GM23248 (cell line): ENCODE data around the gene ZNF384. TPM values are rescaled to one million over a fixed set of nuclear protein-coding genes. Genes with fewer than 3 reads are reported as not detected.
A peak's percentile ranks its signal among the peaks of the same experiment; 100 is the strongest.

ENCODE experiments used
- DNase-seq: peaks from one replicate; pipeline ENCODE4 v3.0.0-alpha.2; 2015
- H2AFZ ChIP-seq: fragments of 200-600 bp; sonication (generic); 2 replicates; pipeline ENCODE4 v1.6.1; 2016; ENCODE audit warnings: antibody characterized with exemption
- H3F3A ChIP-seq: fragments of 200-600 bp; sonication (generic); 2 replicates; pipeline ENCODE4 v1.6.1; 2016; ENCODE audit warnings: mild to moderate bottlenecking, antibody characterized with exemption, mixed run types; ENCODE audit not compliant: insufficient read depth
- H3K27ac ChIP-seq: fragments of 200-600 bp; sonication (generic); 2 replicates; pipeline ENCODE4 v1.5.1; 2016; ENCODE audit warnings: mild to moderate bottlenecking
- H3K27me3 ChIP-seq: fragments of 200-600 bp; sonication (generic); replicated peaks from 2 replicates; pipeline ENCODE4 v1.6.1; 2016; ENCODE audit warnings: mild to moderate bottlenecking; ENCODE audit not compliant: insufficient read depth
- H3K36me3 ChIP-seq: fragments of 200-600 bp; sonication (generic); 2 replicates; pipeline ENCODE4 v1.6.1; 2016; ENCODE audit warnings: low read depth, mild to moderate bottlenecking
- H3K4me1 ChIP-seq: fragments of 200-600 bp; sonication (generic); 2 replicates; pipeline ENCODE4 v1.6.1; 2016; ENCODE audit warnings: mild to moderate bottlenecking; ENCODE audit not compliant: insufficient read depth
- H3K4me2 ChIP-seq: fragments of 200-600 bp; sonication (generic); one replicate; pipeline ENCODE4 v1.6.1; 2016; ENCODE audit warnings: mild to moderate bottlenecking; ENCODE audit not compliant: unreplicated experiment
- H3K4me3 ChIP-seq: fragments of 200-600 bp; sonication (generic); 2 replicates; pipeline ENCODE4 v1.5.1; 2016; ENCODE audit warnings: mild to moderate bottlenecking
- H3K79me2 ChIP-seq: fragments of 200-600 bp; sonication (generic); 2 replicates; pipeline ENCODE4 v1.6.1; 2016; ENCODE audit warnings: mild to moderate bottlenecking; ENCODE audit not compliant: insufficient read depth
- H3K9ac ChIP-seq: fragments of 200-600 bp; sonication (generic); 2 replicates; pipeline ENCODE4 v1.6.1; 2016; ENCODE audit warnings: mild to moderate bottlenecking
- H3K9me2 ChIP-seq: fragments of 200-600 bp; sonication (generic); 2 replicates; pipeline ENCODE4 v1.6.1; 2016; ENCODE audit warnings: mixed run types, mild to moderate bottlenecking, moderate library complexity; ENCODE audit not compliant: insufficient read depth
- H3K9me3 ChIP-seq: fragments of 200-600 bp; sonication (generic); one replicate; pipeline ENCODE4 v1.6.1; 2017; ENCODE audit warnings: low read depth
- H4K20me1 ChIP-seq: fragments of 200-600 bp; sonication (generic); 2 replicates; pipeline ENCODE4 v1.6.0; 2016; ENCODE audit not compliant: insufficient read depth
- EZH2 ChIP-seq: fragments of 200-600 bp; sonication (generic); IDR thresholded peaks from 2 replicates; pipeline ENCODE4 v1.6.1; 2018; ENCODE audit warnings: antibody characterized with exemption, mild to moderate bottlenecking; ENCODE audit not compliant: insufficient read depth, poor library complexity, severe bottlenecking
- EZH2phosphoT487 ChIP-seq: fragments of 200-600 bp; sonication (generic); IDR thresholded peaks from 2 replicates; pipeline ENCODE4 v1.6.1; 2018; ENCODE audit warnings: antibody characterized with exemption, moderate library complexity, mild to moderate bottlenecking, low read depth; ENCODE audit not compliant: insufficient read depth
- WGBS, 2 experiments: methylation state at CpG; one replicate each; pipeline ENCODE4 v1.1.6; 2015 to 2017; ENCODE audit warnings: low lambda C conversion rate in 2 of 2, low coverage in 1 of 2; ENCODE audit errors: missing lambda C conversion rate in 2 of 2; 5-methylcytosine and 5-hydroxymethylcytosine counted together
- in situ Hi-C: fragments of 300-500 bp; cut with MboI; formaldehyde crosslinking; loops from 2 replicates; pipeline ENCODE4 v1.15.0; 2020
- polyA plus RNA-seq: library from polyadenylated mRNA; unstranded; fragments of >200 nt; fragmentation: Nextera tagmentation; extraction: Ambion mirVana; gene quantifications from 2 replicates; pipeline ENCODE4 v1.2.1, GENCODE V29; 2016
- total RNA-seq: library from RNA; depleted of rRNA; stranded (reverse); fragments of >200 nt; shearing (Covaris generic); gene quantifications from 2 replicates; pipeline ENCODE4 v1.2.3, GENCODE V29; 2014

Gene ZNF384
- total and polyA plus RNA-seq, 2 experiments from 2014 or later: 26.0 to 26.2 TPM

GRCh38 chr12:6676962-6677361, 12.2 kb downstream of the ZNF384 start:
- no peaks in the 10 kb centered on the region for H3K4me1 ChIP-seq
- H3K4me2 ChIP-seq: no peak overlapping the region
- H3K79me2 ChIP-seq: peaks cover 81% of the 10 kb centered on the region
- H3K9ac ChIP-seq: no peak overlapping the region
- no peak overlapping the region for H2AFZ ChIP-seq
- H4K20me1 ChIP-seq: no peaks in the 10 kb centered on the region
- H3K27ac ChIP-seq: no peak overlapping the region
- H3K9me3 ChIP-seq: no peaks in the 10 kb centered on the region
- in situ Hi-C loops: no loop called here
- DNase-seq: no peak
- H3K9me2 ChIP-seq: no peaks in the 10 kb centered on the region
- TF ChIP-seq EZH2 (no peak), EZH2phosphoT487 (no peak)
- 89 to 94% methylated on average over 5 of the region's 5 CpGs for WGBS, 2 experiments
- H3F3A ChIP-seq: no peaks in the 10 kb centered on the region
- no peaks in the 10 kb centered on the region for H3K27me3 ChIP-seq
- H3K4me3 ChIP-seq: no peak overlapping the region
- H3K36me3 ChIP-seq: peaks cover 52% of the 10 kb centered on the region

- in situ Hi-C loops: no loop called here
- no peak overlapping the region for H3K9ac ChIP-seq
- no peaks in the 10 kb centered on the region for H3K9me2 ChIP-seq
- H3K79me2 ChIP-seq: peaks cover 41% of the 10 kb centered on the region
- H3K27me3 ChIP-seq: no peaks in the 10 kb centered on the region
- WGBS, 2 experiments: 92 to 95% methylated on average over 6 to 18 of the region's 18 CpGs
- no peak overlapping the region for H3K4me3 ChIP-seq
- no peaks in the 10 kb centered on the region for H3F3A ChIP-seq
- no peaks in the 10 kb centered on the region for H3K4me1 ChIP-seq
- no peak for DNase-seq
- no peak overlapping the region for H3K4me2 ChIP-seq
- no peak overlapping the region for H2AFZ ChIP-seq
- no peaks in the 10 kb centered on the region for H3K9me3 ChIP-seq
- TF ChIP-seq EZH2phosphoT487 (no peak), EZH2 (no peak)
- peaks cover 65% of the 10 kb centered on the region for H3K36me3 ChIP-seq
- no peak overlapping the region for H3K27ac ChIP-seq
- no peaks in the 10 kb centered on the region for H4K20me1 ChIP-seq
These were observed 17.0 kb downstream of the ZNF384 start for GRCh38 chr12:6672143-6672542.

DNA sequence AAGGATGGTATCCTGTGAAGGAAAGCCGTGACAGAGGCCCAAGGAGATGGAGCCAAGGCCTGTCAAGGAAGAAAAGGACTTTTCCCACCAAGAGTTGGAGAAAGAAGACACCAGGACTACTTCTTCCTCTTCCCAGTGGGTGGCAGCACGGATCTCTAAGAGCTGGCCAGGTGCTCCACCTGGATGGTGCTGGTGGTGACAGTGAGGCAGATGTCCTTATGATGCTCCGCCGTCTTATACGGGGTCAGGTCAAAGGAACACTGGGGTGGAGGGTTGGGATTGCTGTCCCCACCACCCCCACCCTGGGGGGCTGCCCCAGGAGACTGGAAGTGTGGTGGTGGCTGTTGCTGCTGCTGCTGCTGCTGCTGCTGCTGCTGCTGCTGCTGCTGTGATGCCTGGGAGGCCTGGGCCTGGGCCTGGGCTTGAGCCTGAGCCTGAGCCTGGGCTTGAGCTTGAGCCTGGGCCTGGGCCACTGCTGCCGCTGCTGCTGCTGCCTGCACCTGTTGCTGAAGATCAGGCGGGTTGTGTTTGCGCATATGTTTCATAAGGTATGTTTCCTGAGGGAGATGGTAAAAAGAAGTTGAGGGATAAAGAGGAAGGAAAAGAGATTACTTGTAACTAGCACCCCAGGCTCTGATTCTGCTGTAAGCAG, 21.5 kb downstream of the ZNF384 start:
- no peak for TF ChIP-seq EZH2phosphoT487
- no peak for TF ChIP-seq EZH2
- in situ Hi-C loops: no loop called here
- Histone ChIP-seq H3K79me2 (peaks cover 9% of the 10 kb centered on the region), H3K4me1 (no peaks in the 10 kb centered on the region), H3K27me3 (no peaks in the 10 kb centered on the region), H2AFZ (no peak overlapping the region), H4K20me1 (no peaks in the 10 kb centered on the region), H3K9ac (no peak overlapping the region), H3K27ac (no peak overlapping the region), H3K9me3 (no peaks in the 10 kb centered on the region), H3F3A (peaks cover 28% of the 10 kb centered on the region), H3K4me3 (no peak overlapping the region), H3K36me3 (peaks cover 48% of the 10 kb centered on the region), H3K4me2 (no peak overlapping the region), H3K9me2 (no peaks in the 10 kb centered on the region)
- 91 to 92% methylated on average over 8 of the region's 8 CpGs for WGBS, 2 experiments
- DNase-seq: peak; percentile 3

DNA sequence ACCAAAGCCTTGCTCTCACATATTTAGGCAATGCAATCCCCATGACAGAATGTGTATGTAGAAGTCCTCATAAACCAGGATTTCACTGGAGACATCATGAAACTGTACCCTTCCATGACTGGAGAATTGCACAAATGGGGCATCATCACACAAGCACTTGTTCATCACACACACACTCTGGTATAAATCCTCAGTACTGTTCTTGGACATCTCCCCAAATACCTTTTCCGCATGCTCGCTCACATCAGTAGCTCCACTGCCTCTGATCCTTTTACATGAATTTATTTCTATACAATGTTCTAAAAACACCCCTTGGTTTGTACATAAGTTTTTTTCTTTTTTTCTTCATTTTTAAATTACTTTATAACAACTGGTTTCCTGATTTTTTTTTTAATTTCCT, 23.0 kb downstream of the ZNF384 start:
- Histone ChIP-seq H3K27me3 (no peaks in the 10 kb centered on the region), H2AFZ (no peak overlapping the region), H3K9me3 (no peaks in the 10 kb centered on the region), H4K20me1 (no peaks in the 10 kb centered on the region), H3K79me2 (peaks cover 18% of the 10 kb centered on the region), H3K4me3 (no peak overlapping the region), H3K4me2 (no peak overlapping the region), H3K9me2 (no peaks in the 10 kb centered on the region), H3K27ac (no peak overlapping the region), H3F3A (peaks cover 28% of the 10 kb centered on the region), H3K36me3 (peaks cover 41% of the 10 kb centered on the region), H3K9ac (no peak overlapping the region), H3K4me1 (peaks cover 9% of the 10 kb centered on the region)
- TF ChIP-seq EZH2phosphoT487 (no peak), EZH2 (no peak)
- no peak for DNase-seq
- in situ Hi-C loops: no loop called here
- 96 to 98% methylated on average over 2 of the region's 2 CpGs for WGBS, 2 experiments
